RWPE2 (cell line): Measurements from ENCODE around the gene GJA5.

ENCODE experiments used
- ATAC-seq: fragments of 200-7000 bp; cut with Tn5 transposase; 3 replicates; pipeline ENCODE4 v1.9.1; 2021; ENCODE audit warnings: low read depth
- DNase-seq: peaks from one replicate; pipeline ENCODE4 v3.0.0-alpha.2; 2020; ENCODE audit warnings: low spot score
- H3K27ac ChIP-seq: fragments of 450-650 bp; 2 replicates; pipeline ENCODE4 v1.5.1; 2017; ENCODE audit warnings: mild to moderate bottlenecking; ENCODE audit not compliant: poor library complexity, severe bottlenecking
- H3K27me3 ChIP-seq: fragments of 250-450 bp; sonication (Bioruptor Pico); 2 replicates; pipeline ENCODE4 v1.5.1; 2021; ENCODE audit warnings: mild to moderate bottlenecking, moderate library complexity; ENCODE audit not compliant: insufficient read depth, poor library complexity, severe bottlenecking
- H3K36me3 ChIP-seq: fragments of 250-450 bp; sonication (Bioruptor Pico); 2 replicates; pipeline ENCODE4 v1.5.1; 2020; ENCODE audit warnings: low read depth, mild to moderate bottlenecking, moderate library complexity
- H3K4me1 ChIP-seq: fragments of 250-450 bp; sonication (Bioruptor Pico); 2 replicates; pipeline ENCODE4 v1.5.1; 2021; ENCODE audit warnings: mild to moderate bottlenecking, moderate library complexity; ENCODE audit not compliant: insufficient read depth, poor library complexity, severe bottlenecking
- H3K4me3 ChIP-seq: fragments of 250-450 bp; sonication (Bioruptor Pico); 2 replicates; pipeline ENCODE4 v1.5.1; 2021; ENCODE audit warnings: mild to moderate bottlenecking, moderate library complexity; ENCODE audit not compliant: severe bottlenecking
- H3K9me3 ChIP-seq: fragments of 250-450 bp; sonication (Bioruptor Pico); 2 replicates; pipeline ENCODE4 v1.5.1; 2021; ENCODE audit warnings: mild to moderate bottlenecking, moderate library complexity; ENCODE audit not compliant: severe bottlenecking
- CTCF ChIP-seq: fragments of 450-650 bp; IDR thresholded peaks from one replicate; pipeline ENCODE4 v1.5.1; 2017; ENCODE audit warnings: mild to moderate bottlenecking, moderate library complexity; ENCODE audit not compliant: poor library complexity, severe bottlenecking

The GJA5 gene

GRCh38 chr1:147804942-147805723 lies 44.7 kb upstream of the GJA5 start:
- no peak for TF ChIP-seq CTCF
- DNase-seq (no peak), ATAC-seq (no peak)
- Histone ChIP-seq H3K4me1 (no peaks in the 10 kb centered on the region), H3K36me3 (no peaks in the 10 kb centered on the region), H3K9me3 (no peaks in the 10 kb centered on the region), H3K4me3 (no peak overlapping the region), H3K27ac (no peak overlapping the region), H3K27me3 (no peaks in the 10 kb centered on the region)

GRCh38 chr1:147800804-147801203 lies 40.4 kb upstream of the GJA5 start:
- DNase-seq (no peak), ATAC-seq (no peak)
- Histone ChIP-seq H3K9me3 (no peaks in the 10 kb centered on the region), H3K36me3 (no peaks in the 10 kb centered on the region), H3K4me3 (no peak overlapping the region), H3K27ac (no peak overlapping the region), H3K27me3 (no peaks in the 10 kb centered on the region), H3K4me1 (no peaks in the 10 kb centered on the region)
- no peak for TF ChIP-seq CTCF

GRCh38 chr1:147798731-147799130 lies 38.3 kb upstream of the GJA5 start:
- Histone ChIP-seq H3K27me3 (no peaks in the 10 kb centered on the region), H3K36me3 (no peaks in the 10 kb centered on the region), H3K9me3 (no peaks in the 10 kb centered on the region), H3K4me1 (no peaks in the 10 kb centered on the region), H3K27ac (no peak overlapping the region), H3K4me3 (no peak overlapping the region)
- TF ChIP-seq CTCF = no peak
- ATAC-seq = no peak
- no peak for DNase-seq

- H3K9me3 ChIP-seq = no peaks in the 10 kb centered on the region
- H3K27me3 ChIP-seq = no peaks in the 10 kb centered on the region
- H3K36me3 ChIP-seq = no peaks in the 10 kb centered on the region
- DNase-seq (no peak), ATAC-seq (no peak)
- no peak for TF ChIP-seq CTCF
- no peak overlapping the region for H3K4me3 ChIP-seq
- no peaks in the 10 kb centered on the region for H3K4me1 ChIP-seq
- no peak overlapping the region for H3K27ac ChIP-seq
Observed at GRCh38 chr1:147794570-147794969, 34.2 kb upstream of the GJA5 start.

GRCh38 chr1:147791876-147792275 lies 31.5 kb upstream of the GJA5 start:
- Histone ChIP-seq H3K27ac (no peak overlapping the region), H3K9me3 (no peaks in the 10 kb centered on the region), H3K4me1 (no peaks in the 10 kb centered on the region), H3K4me3 (no peak overlapping the region), H3K27me3 (no peaks in the 10 kb centered on the region), H3K36me3 (no peaks in the 10 kb centered on the region)
- TF ChIP-seq CTCF = no peak
- ATAC-seq = no peak
- DNase-seq = no peak
